ENCODE results near the gene LYPD6B. TPM values are rescaled to one million over a fixed set of nuclear protein-coding genes. Genes with fewer than 3 reads are reported as not detected.

Gene LYPD6B
- total RNA-seq, 1 experiment from 2014 or later: 2.0 TPM

DNA sequence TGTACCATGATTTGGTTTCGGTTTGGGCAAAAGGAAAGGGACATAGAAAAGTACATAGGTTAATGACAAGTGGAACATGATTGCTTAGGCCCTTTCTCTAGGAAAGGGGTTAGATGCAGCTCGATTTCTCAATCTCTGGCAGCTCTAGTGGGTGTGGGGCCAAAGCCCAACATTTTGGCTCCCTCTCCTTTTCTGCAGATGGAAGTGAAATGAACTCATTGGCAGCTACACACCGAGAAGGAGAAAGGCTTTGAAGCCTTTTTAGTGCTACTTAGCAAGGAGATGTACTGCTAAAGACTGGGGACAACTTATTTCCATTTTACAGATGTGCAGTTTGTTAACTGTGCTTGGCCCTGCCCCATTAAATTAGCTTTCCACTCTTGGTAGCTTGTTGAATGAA is 93.8 kb downstream of the LYPD6B start:
- H2BK20ac ChIP-seq (ENCODE audit: low read depth, low read length, poor library complexity, severe bottlenecking): no peak overlapping the region
- no peak overlapping the region for H3K27ac ChIP-seq (ENCODE audit: insufficient read length, low read depth, low read length)
- H3K36me3 Mint-ChIP-seq (ENCODE audit: insufficient read depth in 1 of 3, low read depth in 3 of 3): no peaks in the 10 kb centered on the region
- no peak overlapping the region for H3T11ph ChIP-seq (ENCODE audit: low read length)
- no peak overlapping the region for H3K4me2 ChIP-seq (ENCODE audit: insufficient read depth, insufficient read length, low read length)
- no peak overlapping the region for H2BK120ac ChIP-seq (ENCODE audit: low read depth, low read length, poor library complexity, severe bottlenecking)
- H4K91ac ChIP-seq (ENCODE audit: insufficient read length, low read depth, low read length): no peak overlapping the region
- H3K18ac ChIP-seq (ENCODE audit: insufficient read length, low read depth, low read length): no peak overlapping the region
- H2AK5ac ChIP-seq (ENCODE audit: insufficient read length, low read length): no peak overlapping the region
- no peak overlapping the region for H2BK12ac ChIP-seq (ENCODE audit: insufficient read length, low read depth, low read length)
- H3K9me3 ChIP-seq (ENCODE audit: control insufficient read depth, low read depth, low read length): no peaks in the 10 kb centered on the region
- H3K79me1 ChIP-seq (ENCODE audit: insufficient read depth, low read depth, low read length, poor library complexity, severe bottlenecking): no peaks in the 10 kb centered on the region
- no peak for DNase-seq
- WGBS (ENCODE audit: extremely low coverage, insufficient read length, low lambda C conversion rate): no CpG with 5 or more reads among the region's 3 CpGs
- no peaks in the 10 kb centered on the region for H3K27me3 ChIP-seq (ENCODE audit: insufficient read depth, low read length)
- H3K79me2 ChIP-seq (ENCODE audit: insufficient read depth, low read length): no peaks in the 10 kb centered on the region
- H3K14ac ChIP-seq (ENCODE audit: insufficient read depth, low read length): no peak overlapping the region
- no peak overlapping the region for H3K56ac ChIP-seq (ENCODE audit: insufficient read length, low read depth, low read length)
- no peak overlapping the region for H3K23ac ChIP-seq (ENCODE audit: insufficient read length, low read depth, low read length)
- H3K4ac ChIP-seq (ENCODE audit: low read depth, low read length): no peak overlapping the region
- H3K9me3 Mint-ChIP-seq: no peaks in the 10 kb centered on the region
- H3K4me1 ChIP-seq (ENCODE audit: insufficient read depth, low read length): no peaks in the 10 kb centered on the region; the same call in 1 of the 2 replicates
- no peak overlapping the region for H3K27ac Mint-ChIP-seq
- H3K9ac ChIP-seq (ENCODE audit: extremely low read depth, insufficient read length, low read length): no peak overlapping the region
- peaks cover 3 to 8% of the 10 kb centered on the region in 2 experiments for H3K4me1 Mint-ChIP-seq
- H3K4me3 Mint-ChIP-seq: no peak overlapping the region
- TF ChIP-seq, protein P1, sequence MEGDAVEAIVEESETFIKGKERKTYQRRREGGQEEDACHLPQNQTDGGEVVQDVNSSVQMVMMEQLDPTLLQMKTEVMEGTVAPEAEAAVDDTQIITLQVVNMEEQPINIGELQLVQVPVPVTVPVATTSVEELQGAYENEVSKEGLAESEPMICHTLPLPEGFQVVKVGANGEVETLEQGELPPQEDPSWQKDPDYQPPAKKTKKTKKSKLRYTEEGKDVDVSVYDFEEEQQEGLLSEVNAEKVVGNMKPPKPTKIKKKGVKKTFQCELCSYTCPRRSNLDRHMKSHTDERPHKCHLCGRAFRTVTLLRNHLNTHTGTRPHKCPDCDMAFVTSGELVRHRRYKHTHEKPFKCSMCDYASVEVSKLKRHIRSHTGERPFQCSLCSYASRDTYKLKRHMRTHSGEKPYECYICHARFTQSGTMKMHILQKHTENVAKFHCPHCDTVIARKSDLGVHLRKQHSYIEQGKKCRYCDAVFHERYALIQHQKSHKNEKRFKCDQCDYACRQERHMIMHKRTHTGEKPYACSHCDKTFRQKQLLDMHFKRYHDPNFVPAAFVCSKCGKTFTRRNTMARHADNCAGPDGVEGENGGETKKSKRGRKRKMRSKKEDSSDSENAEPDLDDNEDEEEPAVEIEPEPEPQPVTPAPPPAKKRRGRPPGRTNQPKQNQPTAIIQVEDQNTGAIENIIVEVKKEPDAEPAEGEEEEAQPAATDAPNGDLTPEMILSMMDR (conservative IDR thresholded peaks at IDR 0.05): no peak
- H3K27me3 Mint-ChIP-seq (ENCODE audit: low read depth): no peaks in the 10 kb centered on the region
- no peak overlapping the region for H4K5ac ChIP-seq (ENCODE audit: insufficient read length, low read depth, low read length)
- no peak overlapping the region for H2BK5ac ChIP-seq (ENCODE audit: insufficient read length, low read length)
- H2BK15ac ChIP-seq (ENCODE audit: low read depth, low read length): no peak overlapping the region
- H4K20me1 ChIP-seq (ENCODE audit: control insufficient read depth, insufficient read depth, insufficient read length): no peaks in the 10 kb centered on the region
- no peak overlapping the region for H2AFZ ChIP-seq (ENCODE audit: low read length)
- H4K8ac ChIP-seq (replicated peaks; ENCODE audit: insufficient read length, low read depth, low read length): no peak overlapping the region
- no peaks in the 10 kb centered on the region for H3K23me2 ChIP-seq (ENCODE audit: insufficient read length, low read depth, low read length, poor library complexity, severe bottlenecking)

Measured in H9 (cell line).